CD4-positive, alpha-beta T cell treated with Interleukin-15 for 1 hour (primary cell): ENCODE measurements around the gene CIDEA.
"Not testable (repeated sequence)": the region's sequence is repeated elsewhere in the genome, so short reads cannot be mapped to it uniquely, and the experiment has no call there.

ENCODE experiments used
- DNase-seq: peaks from one replicate; pipeline ENCODE4 v3.0.0-alpha.2; 2020

CIDEA gene

GRCh38 chr18:12239431-12239830 is 14.7 kb upstream of the CIDEA start:
- no peak for DNase-seq

GRCh38 chr18:12242658-12243260 is 11.4 kb upstream of the CIDEA start:
- DNase-seq = no peak

- not testable (repeated sequence) for DNase-seq
Measured at GRCh38 chr18:12243272-12243671, 10.9 kb upstream of the CIDEA start.

GRCh38 chr18:12245793-12246135 is 8.4 kb upstream of the CIDEA start:
- DNase-seq = no peak

- DNase-seq = no peak
Measured at GRCh38 chr18:12246849-12247808, 7.0 kb upstream of the CIDEA start.

GRCh38 chr18:12247946-12248345 is 6.2 kb upstream of the CIDEA start:
- no peak for DNase-seq

- DNase-seq = no peak
Measured at GRCh38 chr18:12248926-12249720, 5.0 kb upstream of the CIDEA start.

- DNase-seq = no peak
Measured at GRCh38 chr18:12251311-12251710, 2.9 kb upstream of the CIDEA start.

GRCh38 chr18:12252061-12252460 is 2.1 kb upstream of the CIDEA start:
- DNase-seq = no peak

- no peak for DNase-seq
Measured at GRCh38 chr18:12253027-12253426, 1.1 kb upstream of the CIDEA start.

- no peak for DNase-seq
Measured at GRCh38 chr18:12253663-12254135, 462 bp upstream of the CIDEA start.

- DNase-seq = no peak
Measured at GRCh38 chr18:12254820-12255511, 805 bp downstream of the CIDEA start.

- no peak for DNase-seq
Measured at GRCh38 chr18:12255626-12256026, 1.5 kb downstream of the CIDEA start.

- DNase-seq = no peak
Measured at GRCh38 chr18:12256951-12257350, 2.8 kb downstream of the CIDEA start.

- DNase-seq = no peak
Measured at GRCh38 chr18:12257996-12258718, 4.0 kb downstream of the CIDEA start.

- no peak for DNase-seq
Measured at GRCh38 chr18:12258719-12259705, 4.9 kb downstream of the CIDEA start.

- DNase-seq = no peak
Measured at GRCh38 chr18:12262748-12263147, 8.6 kb downstream of the CIDEA start.

- DNase-seq = no peak
Measured at GRCh38 chr18:12264864-12265263, 10.7 kb downstream of the CIDEA start.

- peak; percentile 33 for DNase-seq
Measured at GRCh38 chr18:12271376-12272235, 17.4 kb downstream of the CIDEA start.

- no peak for DNase-seq
Measured at GRCh38 chr18:12274793-12275192, 20.6 kb downstream of the CIDEA start.
